ENCODE measurements around the gene DISC1.
A peak's percentile ranks its signal among the peaks of the same experiment; 100 is the strongest.
"Not testable (repeated sequence)": the region's sequence is repeated elsewhere in the genome, so short reads cannot be mapped to it uniquely, and the experiment has no call there.

Gene DISC1

DNA sequence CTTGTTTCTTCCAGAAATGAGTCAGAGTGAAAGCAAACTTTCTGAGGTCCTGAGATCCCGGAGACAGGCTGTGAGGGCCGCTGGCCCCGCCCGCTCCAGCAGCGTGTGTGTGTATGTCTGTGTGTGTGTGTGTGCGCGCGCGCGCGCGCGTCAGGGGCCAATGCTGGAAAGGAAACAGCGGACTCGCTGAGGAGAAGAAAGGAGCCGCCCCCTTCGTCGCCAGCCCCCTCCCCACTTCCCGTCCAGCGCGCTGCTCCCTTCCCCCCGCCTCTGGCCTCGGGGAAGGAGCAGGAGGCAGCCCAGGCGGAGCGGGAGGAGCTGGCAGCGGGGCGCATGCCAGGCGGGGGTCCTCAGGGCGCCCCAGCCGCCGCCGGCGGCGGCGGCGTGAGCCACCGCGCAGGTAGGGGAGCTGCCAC lies at the start of gene DISC1:
Gene DISC1, plus strand, starts transcription at position 256 of the 416 bp plus-strand sequence. Its CDS starts 78 bp downstream, at position 334.
- DNase-seq, result peak in 2 of 4 experiments; percentile 40 to 42

DNA sequence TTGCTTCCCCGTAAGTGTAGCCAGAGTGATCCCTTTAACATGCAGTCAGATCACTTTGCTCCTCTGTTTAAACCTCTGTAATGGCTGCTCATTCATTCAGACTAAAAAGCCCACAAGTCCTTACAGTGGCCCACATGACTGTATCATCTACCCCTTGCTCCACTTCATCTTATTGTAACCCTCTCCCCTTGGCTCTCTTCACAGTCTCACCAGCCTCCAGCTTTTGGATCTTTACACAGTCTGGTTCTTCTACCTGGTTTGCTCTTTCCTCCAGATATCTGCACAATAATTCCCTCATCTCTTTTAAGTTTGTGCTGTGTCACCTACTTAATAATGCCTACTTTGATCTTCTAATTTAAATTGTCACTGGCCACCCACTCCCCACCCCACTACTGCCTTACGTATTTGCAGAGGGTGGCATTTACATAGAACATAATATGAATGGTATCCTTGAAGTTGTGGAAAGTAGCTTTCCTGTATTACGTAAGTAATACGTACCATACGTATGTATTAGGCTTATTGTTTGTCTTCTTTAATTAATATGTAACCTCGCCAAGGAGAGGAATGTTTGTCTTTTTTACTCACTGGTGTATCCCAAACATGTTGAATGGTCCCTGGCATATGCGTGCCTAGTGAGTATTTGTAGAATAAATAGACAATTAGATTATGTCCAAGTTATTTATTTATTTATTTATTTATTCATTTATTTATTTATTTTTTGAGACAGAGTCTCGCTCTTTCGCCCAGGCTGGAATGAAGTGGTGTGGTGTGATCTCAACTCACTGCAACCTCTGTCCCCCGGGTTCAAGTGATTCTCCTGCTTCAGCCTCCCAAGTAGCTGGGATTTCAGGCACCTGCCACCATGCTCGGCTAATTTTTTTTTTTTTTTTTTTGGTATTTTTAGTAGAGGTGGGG lies 49.5 kb upstream of the DISC1 start:
- DNase-seq, result no peak

DNA sequence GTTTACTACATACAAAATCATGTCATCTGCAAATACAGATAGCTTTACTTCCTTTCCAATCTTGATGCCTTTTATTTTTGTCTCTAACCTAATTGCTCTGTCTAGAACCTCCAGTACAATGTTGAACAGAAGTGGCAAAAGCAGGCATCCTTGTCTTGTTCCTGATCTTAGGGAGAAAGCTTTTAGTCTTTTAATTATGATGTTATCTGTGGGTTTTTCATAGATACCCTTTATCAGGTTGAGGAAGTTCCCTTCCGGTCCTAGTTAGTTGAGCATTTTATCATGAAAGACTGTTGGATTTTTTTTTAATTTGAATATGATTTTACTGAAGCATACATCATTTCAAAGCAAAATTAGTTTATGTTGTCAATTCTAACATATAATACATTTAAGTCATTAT lies 45.7 kb upstream of the DISC1 start:
- DNase-seq, result no peak

DNA sequence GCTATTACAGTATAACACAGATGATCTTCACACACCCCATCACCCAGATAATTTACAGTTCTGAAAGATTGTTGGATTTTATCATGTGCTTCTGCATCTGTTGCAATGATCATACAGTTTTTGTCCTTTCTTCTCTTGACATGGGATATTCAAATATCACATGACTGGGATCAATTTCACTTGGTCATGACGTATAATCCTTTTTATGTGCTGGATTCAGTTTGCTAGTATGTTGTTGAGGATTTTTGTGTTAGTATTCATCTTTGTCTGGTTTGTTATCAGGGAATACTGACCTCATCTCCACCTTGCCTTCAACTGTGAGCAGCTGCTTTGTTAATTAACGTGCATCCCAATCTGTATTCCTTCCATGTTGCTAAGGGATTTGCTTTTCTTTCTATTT lies 44.7 kb upstream of the DISC1 start:
- DNase-seq, result no peak

DNA sequence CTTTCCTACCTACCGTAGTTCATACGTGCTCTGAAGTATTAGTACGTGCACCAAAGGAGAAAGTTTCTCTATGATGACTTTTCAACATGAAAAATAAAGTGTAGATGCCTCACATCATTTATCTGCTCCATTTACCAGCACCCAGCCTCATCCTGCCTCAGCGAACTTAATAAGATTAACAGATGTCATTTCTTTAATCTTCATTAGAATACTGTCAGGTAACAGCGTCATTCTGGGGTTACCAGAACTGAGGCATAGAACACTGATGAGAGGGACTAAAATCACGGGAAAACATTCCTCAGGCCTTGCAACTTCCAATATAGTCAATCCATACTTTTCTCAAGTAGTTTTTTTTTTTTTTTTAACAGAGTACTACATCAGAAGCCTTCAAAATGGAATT lies 43.2 kb upstream of the DISC1 start:
- DNase-seq, result no peak

DNA sequence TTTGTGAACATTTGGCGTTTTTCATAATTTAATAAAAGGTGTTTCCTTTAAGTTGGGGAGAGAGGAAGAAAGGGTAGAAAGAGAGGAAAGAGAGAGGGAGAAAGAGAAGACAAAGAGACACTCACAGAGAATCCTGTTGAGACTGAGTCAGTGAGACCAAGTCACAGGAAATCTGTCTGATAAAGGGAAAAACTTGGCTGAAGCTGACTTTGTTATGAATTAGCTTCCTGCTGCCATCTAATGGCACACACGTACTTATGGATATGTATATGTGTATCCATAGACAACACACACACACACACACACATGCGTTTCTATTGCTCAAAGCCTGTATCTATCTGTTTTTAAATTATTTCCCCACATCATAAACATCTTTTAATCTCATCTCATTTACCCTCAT lies 42.5 kb upstream of the DISC1 start:
- no peak for DNase-seq

DNA sequence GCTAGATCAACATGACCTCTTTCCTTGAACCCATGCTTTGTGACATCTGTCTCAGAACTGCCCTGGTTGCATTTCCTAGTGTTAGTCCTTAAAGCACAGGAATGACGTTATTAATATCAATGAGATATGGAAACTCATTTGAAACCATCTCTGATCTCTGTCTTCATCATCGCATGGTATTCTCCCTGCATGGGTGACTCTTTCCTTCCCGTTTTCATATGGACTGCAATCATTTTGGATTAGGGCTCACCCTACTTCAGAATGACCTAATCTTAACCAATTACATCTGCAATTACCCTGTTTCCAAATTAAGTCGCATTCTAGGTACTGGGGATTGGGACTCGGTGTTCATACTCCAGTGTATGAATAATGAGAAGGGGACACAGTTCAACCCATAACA lies 41.7 kb upstream of the DISC1 start:
- DNase-seq, result no peak

DNA sequence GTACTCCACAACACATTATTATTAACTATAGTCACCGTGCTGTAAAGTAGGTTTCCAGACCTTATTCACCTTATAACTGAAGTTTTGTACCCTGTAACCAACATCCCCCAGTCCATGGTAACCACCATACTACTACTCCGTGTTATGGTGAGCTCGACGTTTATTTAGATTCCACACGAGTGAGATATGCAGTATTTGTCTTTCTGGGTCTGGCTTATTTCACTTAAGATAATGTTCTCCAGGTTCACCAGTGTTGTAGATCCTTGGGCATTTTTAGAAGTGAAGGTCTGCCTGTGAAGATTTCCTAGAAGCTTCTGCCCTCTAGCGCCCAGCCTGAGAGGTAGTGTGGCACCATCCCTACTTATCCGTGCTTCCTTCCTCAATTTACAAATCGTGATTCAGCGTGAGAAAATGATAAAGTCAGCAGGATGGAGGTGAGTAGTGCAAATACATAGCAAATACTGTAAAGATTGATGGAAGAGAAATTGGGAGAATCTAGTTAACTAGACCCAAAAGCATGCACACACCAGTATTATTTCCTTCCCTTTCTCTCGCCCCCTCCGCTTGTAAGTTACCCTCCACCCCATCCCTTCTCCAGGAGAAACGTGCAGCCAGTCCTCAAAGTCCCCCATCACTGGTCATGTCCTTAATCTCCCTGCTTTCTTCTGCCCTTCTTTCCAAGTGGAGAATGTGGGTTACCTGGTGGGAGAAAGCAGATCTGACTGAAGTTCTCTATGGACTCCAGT lies 36.0 kb upstream of the DISC1 start:
- no peak for DNase-seq

DNA sequence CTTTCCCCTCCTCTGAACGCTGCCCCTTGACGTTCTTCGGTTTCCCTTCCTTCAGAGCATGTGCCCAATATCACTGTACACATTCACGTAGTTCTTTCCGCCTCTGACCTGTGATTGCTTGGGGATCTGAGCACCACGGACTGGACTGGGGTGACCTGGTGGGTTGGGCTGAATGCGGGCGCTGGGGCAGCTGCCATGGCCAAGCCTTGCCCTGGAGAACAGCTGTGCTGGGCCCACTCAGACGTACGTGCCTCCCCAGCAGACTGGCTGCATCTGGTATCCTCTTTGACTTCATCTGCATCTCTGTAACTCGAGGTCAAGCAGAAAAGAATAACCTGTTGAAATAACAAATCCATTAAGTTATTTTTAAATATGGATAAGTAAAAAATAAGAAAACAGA lies 35.1 kb upstream of the DISC1 start:
- DNase-seq, result no peak

DNA sequence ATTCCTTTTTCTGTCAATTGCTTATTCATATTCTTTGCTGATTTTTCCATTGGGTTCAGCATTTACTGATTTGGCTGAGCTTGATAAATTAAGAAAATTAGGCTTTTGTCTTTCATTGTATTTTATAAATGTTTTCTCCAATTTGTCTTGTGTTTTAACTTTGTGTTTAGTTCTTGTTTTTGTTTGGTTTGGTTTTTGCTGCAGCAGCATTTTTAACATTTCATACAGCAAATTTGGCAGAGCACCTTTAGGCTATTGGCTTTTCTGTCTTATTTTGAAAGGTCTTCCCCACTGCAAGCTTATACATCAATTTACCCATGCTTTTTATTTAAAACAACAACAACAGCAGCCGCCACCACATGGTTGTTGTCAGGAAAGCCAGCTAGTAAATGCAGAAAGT lies 33.8 kb upstream of the DISC1 start:
- no peak for DNase-seq

DNA sequence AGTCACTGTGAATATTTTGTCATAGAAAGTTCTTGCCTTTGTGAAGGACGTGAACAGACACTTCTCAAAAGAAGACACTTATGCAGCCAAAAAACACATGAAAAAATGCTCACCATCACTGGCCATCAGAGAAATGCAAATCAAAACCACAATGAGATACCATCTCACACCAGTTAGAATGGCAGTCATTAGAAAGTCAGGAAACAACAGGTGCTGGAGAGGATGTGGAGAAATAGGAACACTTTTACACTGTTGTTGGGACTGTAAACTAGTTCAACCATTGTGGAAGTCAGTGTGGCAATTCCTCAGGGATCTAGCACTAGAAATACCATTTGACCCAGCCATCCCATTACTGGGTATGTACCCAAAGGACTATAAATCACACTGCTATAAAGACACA lies 33.3 kb upstream of the DISC1 start:
- not testable (repeated sequence) for DNase-seq

DNA sequence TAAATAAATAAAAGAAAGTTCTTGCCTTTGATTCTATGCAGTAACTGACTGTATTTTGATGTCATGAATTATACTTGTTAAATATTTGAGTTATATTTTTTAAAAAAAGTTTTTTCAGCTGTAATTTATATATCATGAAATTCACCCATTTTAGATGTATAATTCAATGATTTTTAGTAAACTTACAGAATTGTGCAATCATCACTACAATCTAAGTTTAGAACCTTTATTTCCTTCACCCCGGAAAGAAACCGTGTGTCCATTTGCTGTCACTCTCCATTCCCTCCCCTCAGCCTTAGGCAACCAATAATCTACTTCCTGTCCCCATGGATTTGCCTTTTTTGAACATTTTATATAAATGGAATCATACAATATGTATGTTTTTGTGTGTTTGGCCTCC lies 32.5 kb upstream of the DISC1 start:
- DNase-seq, result no peak

DNA sequence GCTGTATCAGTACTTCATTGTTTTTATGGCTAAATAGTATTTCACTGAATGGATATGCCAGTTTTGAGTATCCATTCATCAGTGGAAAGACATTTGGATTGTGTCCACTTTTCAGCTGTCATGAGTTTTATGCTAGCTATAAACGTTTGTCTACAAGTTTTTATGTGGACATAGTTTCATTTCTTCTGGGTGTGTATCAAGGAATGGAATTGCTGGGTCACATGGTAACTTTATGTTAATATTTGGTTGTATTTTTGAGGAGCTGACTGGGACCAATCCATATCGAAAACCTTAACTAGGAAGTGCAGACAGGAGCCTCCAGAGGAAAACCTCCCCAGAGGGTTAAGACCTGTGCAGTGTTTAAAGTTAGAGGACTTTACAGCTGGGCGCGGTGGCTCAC lies 31.8 kb upstream of the DISC1 start:
- DNase-seq, result no peak

DNA sequence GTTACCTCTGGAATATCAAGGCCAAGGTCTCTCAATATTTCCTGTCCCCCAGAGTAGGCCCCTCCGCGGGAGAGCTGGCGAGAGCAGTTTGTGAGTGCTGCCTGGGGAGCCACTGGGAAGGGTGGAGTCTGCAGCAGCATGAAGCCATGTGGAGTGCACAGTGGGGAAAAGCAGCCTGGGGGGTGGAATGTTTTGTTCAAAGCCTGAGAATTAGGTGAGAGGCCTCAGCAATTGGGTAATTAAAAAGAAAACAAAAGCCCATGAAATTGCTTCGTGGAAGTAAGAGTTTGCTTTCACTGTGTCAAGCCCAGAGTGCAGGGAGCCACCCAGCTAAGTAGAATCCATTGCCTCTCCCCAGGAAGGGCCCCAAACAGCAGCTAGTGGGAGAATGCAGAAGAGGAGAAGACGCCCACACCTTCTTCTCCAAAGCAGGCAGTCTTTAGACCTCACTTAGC lies 30.2 kb upstream of the DISC1 start:
- DNase-seq, result no peak

DNA sequence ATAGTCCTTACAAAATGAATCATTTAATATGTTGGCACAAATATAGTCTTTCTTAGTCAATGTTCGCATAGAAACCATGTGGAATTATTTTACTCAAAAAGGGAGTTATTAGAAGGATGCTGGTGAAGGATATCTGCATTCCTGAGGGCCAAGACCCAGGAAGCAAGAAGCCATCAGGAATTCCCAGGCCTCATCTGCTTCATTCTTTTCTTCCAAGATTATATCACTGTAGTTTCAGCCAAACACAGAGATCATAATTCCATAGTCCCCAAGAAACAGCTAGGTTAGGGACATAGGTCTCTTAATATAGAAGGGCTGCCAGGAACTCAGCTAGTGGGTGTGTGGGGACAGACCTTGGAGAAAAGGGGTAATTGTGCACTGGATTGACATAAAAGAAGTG lies 28.6 kb upstream of the DISC1 start:
- no peak for DNase-seq

DNA sequence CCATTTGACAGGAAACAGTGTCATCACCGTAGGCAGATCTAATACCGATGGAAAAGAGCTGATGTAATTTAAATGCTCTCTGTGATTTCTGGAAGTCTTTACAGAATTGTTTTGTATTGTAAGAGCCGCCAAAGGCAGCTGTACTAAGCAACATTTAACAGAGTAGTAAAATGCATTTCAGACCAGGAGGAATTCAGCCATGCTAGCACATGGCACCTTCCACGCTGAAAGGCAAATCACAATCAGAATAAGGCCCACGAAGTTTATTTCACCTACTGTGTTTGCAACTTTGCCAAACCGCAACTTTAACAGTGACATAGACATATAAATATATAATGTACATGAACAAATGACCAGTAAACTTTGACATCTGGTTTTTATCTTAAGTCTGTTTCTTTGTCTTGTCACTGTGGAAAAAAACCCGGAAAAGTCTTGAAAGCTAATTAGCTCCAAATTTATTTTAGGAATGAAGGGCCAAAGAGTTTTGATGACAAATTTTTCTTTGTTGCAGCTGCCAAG lies 26.1 kb upstream of the DISC1 start:
- DNase-seq, result no peak

DNA sequence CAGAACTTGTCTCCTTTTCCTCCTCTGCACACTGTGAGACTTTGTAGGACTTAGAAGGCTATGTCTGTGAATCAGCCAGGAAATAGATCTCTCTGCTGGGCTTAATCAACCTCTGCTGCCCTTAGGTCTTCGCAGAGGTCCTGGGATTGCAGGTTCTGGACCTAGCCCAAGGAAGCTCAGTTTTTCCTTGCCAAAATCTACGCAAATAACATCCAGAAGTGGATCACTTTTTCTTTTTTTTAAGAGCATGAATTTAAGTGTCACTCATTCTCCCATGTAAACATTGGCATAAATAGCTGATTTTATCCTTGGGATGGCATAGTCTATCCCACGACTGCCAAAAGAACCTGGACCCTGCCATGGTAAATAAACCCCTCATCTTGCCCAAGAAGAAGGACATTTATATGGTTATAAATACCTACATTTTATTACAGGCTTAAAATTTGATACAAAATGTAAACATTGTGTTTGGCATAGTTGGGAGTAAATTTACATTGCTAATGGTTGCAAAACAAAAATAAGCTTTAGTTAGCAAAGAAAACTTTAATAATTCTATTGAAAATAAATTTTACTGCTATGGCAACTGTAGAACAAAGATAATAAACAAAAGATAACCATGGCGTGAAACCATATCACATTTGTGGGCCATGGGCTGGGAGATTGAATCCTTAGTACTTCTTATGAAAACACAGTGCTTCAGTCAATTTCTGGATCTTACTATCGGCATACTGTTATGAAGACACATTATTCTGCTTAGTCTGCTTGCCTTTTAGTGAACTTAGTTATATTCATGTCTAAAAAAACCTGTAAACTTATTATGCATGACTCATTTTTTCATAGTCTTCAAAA lies 24.5 kb upstream of the DISC1 start:
- DNase-seq, result no peak

DNA sequence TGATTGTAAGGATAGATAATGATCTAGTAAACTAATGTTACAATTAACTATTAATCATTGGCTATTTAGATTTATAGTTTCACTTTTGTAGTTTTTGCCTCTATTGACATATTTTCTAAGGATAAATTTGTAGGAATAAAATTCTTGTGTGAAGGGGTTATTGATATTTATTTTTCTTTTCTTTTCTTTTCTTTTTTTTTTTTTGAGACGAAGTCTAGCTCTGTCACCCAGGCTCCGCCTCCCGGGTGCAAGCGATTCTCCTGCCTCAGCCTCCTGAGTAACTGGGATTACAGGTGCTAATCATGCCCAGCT lies 24.0 kb upstream of the DISC1 start:
- no peak for DNase-seq

DNA sequence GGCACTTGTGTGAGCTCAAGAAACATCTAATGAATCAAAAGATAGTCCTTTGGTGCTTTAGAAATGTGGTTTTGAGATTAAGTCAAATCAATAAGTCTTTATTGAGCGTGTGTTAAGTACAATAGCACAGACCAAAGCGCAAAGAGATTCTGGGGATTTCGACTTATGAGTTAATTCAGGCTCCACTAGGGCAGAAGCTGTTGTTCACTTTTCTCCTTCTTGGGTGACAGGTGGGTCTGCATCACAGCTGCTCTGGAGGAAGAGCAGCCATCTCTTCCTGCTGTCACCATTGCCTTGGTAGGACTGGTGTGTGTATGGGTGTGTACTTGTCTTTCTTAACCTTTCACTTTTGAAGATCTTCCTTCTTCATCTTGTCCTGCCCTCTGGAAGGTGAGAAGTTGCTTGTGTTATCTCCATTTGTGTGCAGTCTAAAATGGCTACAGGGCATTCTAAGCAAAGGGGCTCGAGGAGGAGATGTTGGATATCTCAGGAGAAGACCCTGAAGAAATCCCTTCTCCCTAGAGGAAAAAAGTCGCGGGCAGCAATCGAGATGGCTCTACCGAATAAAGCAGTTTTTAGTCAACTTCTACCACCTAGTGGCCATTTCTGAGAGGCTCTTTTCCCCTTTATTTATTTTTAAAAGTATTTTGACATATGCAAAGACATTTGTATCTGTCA lies 22.9 kb upstream of the DISC1 start:
- DNase-seq, result no peak

DNA sequence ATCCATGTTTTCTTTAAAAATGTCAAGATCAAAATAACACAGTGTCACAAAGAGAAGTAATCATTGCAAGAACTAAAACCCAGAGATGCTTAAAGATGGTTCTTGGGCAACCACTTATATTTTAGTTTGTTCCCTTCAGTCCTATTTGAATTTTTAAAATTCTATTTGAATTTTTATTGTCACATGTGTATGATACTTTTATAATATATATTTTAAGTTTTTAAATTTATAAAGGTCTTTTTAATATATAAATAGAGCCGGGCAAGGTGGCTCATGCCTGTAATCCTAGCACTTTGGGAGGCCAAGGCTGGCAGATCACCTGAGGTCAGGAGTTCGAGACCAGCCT lies 22.3 kb upstream of the DISC1 start:
- DNase-seq, result no peak

DNA sequence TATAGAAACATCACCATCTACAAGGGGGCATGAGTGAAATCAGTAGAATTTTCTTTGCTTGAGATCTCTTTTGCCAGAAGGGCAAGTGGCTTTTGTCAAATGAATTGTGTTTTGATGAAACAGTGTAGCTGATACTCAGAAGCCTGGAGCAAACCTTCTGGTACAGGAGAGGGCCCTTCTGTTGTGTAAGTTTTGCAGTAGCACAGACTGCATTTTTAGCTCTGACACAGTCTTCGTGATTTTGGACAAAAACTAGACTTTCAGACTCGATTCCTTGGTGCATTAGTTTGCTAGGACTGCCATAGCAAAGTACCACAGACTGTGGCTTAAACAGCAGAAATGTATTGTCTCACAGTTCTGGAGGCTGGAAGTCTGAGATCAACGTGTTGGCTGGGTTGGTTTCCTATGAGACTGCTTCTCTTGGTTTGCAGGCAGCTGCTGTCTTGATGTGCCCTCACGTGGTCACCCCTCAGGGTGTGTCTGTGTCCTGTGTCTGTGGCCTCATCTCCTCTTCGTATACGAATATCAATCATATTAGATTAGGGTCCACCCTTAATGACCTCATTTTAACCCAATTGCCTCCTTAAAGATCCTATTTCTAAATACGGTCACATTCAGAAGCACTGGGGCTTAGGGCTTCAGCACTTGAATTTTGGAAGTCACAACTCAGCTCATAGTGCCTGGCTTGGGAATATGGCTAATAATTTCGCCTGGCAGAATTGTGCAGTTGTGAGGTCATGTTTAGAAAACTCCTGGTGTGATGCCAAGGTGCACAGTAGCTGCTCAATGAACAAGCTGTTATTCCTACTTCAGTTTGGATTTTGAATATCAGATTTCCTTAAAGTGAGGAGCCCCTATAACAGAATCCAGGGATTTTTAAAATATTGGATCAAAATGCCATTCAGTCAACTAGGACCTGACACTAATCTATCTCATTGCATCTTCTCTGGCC lies 21.2 kb upstream of the DISC1 start:
- no peak for DNase-seq

Measured in activated CD4-positive, CD25-positive, alpha-beta regulatory T cell (primary cell).